GM12864 (cell line): ENCODE data around the gene CARMIL1.

Experiments used
- DNase-seq: peaks from one replicate; pipeline ENCODE4 v3.0.0-alpha.2; 2011; ENCODE audit warnings: low read depth
- H3K4me3 ChIP-seq: 2 replicates; pipeline ENCODE4 v1.5.1; 2011; ENCODE audit warnings: mild to moderate bottlenecking, low read depth, low read length, control low read depth
- CTCF ChIP-seq: IDR thresholded peaks from 2 replicates; pipeline ENCODE4 v1.5.1; 2011; ENCODE audit warnings: low read depth, mild to moderate bottlenecking, moderate library complexity, low read length, control low read depth, inconsistent platforms; ENCODE audit errors: missing control alignments

CARMIL1 gene

GRCh38 chr6:25404693-25405169 is 125.6 kb downstream of the CARMIL1 start:
- no peak for TF ChIP-seq CTCF
- H3K4me3 ChIP-seq: peak overlapping the region; percentile 20
- DNase-seq: peak; percentile 85

- DNase-seq: no peak
- TF ChIP-seq CTCF: no peak
- H3K4me3 ChIP-seq: no peak overlapping the region; the same call in 1 of the 2 replicates
Measured at GRCh38 chr6:25405442-25405841, 126.3 kb downstream of the CARMIL1 start.

- DNase-seq: no peak
- no peak for TF ChIP-seq CTCF
- H3K4me3 ChIP-seq: no peak overlapping the region
Measured at GRCh38 chr6:25407431-25407830, 128.3 kb downstream of the CARMIL1 start.

- H3K4me3 ChIP-seq: no peak overlapping the region
Measured at GRCh38 chr6:25410102-25410501, 130.9 kb downstream of the CARMIL1 start.

GRCh38 chr6:25411316-25411950 is 132.3 kb downstream of the CARMIL1 start:
- H3K4me3 ChIP-seq: no peak overlapping the region
- DNase-seq: no peak
- TF ChIP-seq CTCF: no peak

More at GRCh38 chr6:25410102-25410501, 130.9 kb downstream of the CARMIL1 start:
- TF ChIP-seq CTCF: no peak
- DNase-seq: no peak

- DNase-seq: no peak
- TF ChIP-seq CTCF: no peak
- no peak overlapping the region for H3K4me3 ChIP-seq
Measured at GRCh38 chr6:25413207-25413905, 134.2 kb downstream of the CARMIL1 start.
